Mononuclear cell (primary cell): ENCODE results near the gene LAMA2. TPM values are rescaled to one million over a fixed set of nuclear protein-coding genes. Genes with fewer than 3 reads are reported as not detected.

Experiments used
- H3K27me3 ChIP-seq: 2 replicates; pipeline ENCODE4 v1.6.0; 2011; ENCODE audit warnings: low read length, control low read depth; ENCODE audit not compliant: insufficient read depth
- H3K4me1 ChIP-seq: 2 replicates; pipeline ENCODE4 v1.5.1; 2011; ENCODE audit warnings: mild to moderate bottlenecking, low read length, control low read depth; ENCODE audit not compliant: insufficient read depth
- H3K4me3 ChIP-seq: 2 replicates; pipeline ENCODE4 v1.5.1; 2011; ENCODE audit warnings: mild to moderate bottlenecking, low read length, moderate library complexity
- H3K9me3 ChIP-seq: 2 replicates; pipeline ENCODE4 v1.5.1; 2011; ENCODE audit warnings: low read depth, mild to moderate bottlenecking, control low read depth, low read length
- total RNA-seq: library from RNA; depleted of rRNA; stranded (reverse); fragments of >200 nt; gene quantifications from one replicate; pipeline ENCODE4 v1.2.3, GENCODE V29; 2012

The LAMA2 gene
- total RNA-seq, 1 donor = 0.63 TPM

DNA sequence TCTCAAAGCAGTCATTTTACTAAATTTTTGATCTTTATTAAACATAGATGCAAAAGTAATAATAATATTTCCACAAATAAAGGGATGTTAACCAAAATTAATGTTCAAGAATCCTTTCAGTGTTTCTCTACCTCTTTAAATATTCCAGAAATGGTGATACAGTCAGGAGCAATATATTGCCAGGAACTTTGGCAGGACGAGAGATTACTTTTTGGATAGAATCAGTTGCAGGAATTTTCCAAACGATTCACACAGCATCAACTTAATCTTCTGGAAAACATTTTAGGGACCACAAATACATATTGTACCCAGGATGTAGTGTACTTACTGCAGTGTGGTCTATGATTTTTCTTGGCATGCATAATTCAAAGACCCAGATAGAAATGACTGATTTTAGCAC lies 125.7 kb downstream of the LAMA2 start:
- Histone ChIP-seq H3K9me3 (no peaks in the 10 kb centered on the region), H3K4me3 (no peak overlapping the region), H3K4me1 (no peaks in the 10 kb centered on the region), H3K27me3 (no peaks in the 10 kb centered on the region)

DNA sequence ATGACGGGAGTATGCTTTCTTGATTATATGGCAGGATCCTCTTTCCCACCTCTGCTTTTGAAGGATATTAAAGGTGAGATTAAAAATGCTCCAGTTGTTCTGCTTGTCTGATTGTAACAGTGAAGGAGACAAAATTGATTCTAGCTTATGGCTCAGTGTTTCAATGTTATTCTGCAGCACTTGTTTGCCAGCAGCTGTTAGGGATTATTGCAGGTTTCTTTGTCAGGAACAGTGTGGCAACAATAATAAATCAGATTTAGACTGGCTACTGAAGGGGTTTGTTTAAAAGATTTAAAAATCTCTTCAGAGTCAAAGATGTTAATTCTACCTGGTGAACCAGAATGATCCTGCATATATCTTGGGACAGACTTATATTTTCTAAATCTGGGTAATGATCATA lies 126.9 kb downstream of the LAMA2 start:
- H3K9me3 ChIP-seq = no peaks in the 10 kb centered on the region
- H3K27me3 ChIP-seq = no peaks in the 10 kb centered on the region
- H3K4me3 ChIP-seq = no peak overlapping the region
- no peaks in the 10 kb centered on the region for H3K4me1 ChIP-seq

DNA sequence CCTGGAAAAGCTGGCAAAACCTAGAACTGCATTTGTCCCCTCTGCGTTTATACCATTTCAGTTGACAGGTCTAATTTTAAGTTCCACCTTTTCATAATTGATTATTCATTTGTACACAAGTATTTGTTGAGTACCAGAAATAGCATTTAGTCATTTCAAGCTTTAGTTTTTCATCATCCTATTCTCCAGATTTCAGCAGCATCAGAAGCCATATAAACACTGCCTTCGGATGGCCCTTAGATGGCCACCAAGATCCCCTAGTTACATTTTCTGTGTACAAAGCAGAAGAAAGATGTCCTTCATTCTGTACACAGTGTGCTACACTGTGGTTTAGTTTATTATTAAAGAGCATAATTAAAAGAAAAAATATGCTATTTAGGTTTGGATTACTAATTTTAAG lies 131.4 kb downstream of the LAMA2 start:
- Histone ChIP-seq H3K9me3 (no peaks in the 10 kb centered on the region), H3K4me1 (no peaks in the 10 kb centered on the region), H3K4me3 (no peak overlapping the region), H3K27me3 (no peaks in the 10 kb centered on the region)

DNA sequence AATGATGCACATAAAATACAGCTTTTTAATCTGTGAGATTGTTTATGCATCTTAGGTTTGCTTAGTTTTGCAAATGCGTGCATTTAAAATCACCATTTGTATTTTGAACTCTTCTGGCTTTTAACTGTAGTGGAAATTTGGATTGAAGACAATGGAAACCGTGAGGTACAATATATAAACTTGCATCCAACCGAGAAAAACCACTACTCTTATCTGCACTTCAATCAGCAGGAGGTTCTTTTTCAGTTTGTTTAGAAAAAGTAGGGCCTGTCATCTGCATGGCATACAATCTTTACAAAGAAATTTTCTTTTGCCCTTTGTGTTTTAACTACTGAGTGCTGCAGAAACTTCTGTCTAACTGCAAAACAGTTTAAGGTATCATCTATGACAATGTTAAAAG lies 132.8 kb downstream of the LAMA2 start:
- no peaks in the 10 kb centered on the region for H3K9me3 ChIP-seq
- H3K4me1 ChIP-seq = no peaks in the 10 kb centered on the region
- H3K27me3 ChIP-seq = no peaks in the 10 kb centered on the region
- no peak overlapping the region for H3K4me3 ChIP-seq

DNA sequence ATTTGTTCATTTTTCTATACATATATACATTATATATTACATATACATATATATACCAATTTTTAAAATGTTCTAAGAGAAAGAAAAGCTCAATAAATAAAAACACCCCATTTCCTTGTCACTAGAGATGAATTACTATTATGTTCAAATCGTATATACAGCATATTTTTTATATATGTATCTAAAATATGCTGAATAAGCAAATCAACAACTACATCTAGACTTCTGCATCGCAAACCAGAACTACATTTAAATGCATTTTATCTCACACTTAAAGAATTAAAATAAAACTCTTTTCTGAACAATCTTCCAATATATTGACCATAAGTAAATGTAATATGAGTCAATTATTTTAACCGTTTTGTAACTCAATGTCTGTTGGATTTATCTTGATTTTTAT lies 133.9 kb downstream of the LAMA2 start:
- no peaks in the 10 kb centered on the region for H3K4me1 ChIP-seq
- H3K4me3 ChIP-seq = no peak overlapping the region
- H3K27me3 ChIP-seq = no peaks in the 10 kb centered on the region
- no peaks in the 10 kb centered on the region for H3K9me3 ChIP-seq

DNA sequence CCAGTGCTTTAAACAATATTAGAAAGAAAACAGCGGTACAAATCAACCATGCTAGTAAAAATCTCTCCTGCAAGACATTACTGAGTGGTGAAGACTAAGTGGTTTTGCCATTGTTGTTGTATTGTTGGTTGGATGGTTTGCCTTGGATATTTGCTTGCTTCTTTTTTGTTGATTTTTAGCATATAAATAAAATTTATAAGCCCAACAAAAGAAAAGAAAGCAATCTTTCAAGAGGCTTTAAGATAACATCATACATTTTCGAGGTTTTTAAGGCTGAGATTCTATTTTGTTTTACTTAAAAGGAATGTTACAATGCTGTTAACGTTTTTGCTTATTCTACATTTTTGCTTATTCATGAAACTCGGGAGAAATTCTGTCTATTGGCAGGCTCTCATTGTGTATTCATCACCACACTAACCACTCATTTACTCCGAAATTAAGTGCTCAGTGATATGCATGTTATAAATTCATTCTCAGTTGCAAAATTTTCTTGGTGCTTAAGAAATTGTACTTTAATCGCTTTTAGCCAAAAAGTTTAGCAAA lies 139.1 kb downstream of the LAMA2 start:
- H3K4me3 ChIP-seq = no peak overlapping the region
- H3K4me1 ChIP-seq = no peaks in the 10 kb centered on the region
- H3K27me3 ChIP-seq = no peaks in the 10 kb centered on the region
- H3K9me3 ChIP-seq = no peaks in the 10 kb centered on the region

DNA sequence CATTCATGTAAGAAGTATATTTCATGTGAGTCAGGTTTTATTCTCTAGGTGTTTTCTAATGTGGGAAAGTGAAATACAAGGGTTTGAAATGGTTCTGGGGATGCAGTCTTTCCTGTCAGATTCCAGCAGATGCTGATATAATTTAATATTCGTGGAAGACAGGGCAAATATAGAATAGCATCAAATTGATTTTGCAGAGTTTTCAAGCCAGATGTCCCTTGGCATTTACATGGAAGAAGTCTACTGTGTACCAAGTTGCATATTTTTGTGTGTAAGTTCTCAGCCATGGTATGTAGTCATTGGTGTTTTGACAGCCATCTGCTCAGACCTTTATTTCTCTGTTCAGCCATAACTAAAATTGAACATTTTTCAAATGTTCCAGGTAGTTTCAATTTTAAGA lies 143.7 kb downstream of the LAMA2 start:
- no peaks in the 10 kb centered on the region for H3K27me3 ChIP-seq
- H3K9me3 ChIP-seq = no peaks in the 10 kb centered on the region
- H3K4me1 ChIP-seq = no peaks in the 10 kb centered on the region

DNA sequence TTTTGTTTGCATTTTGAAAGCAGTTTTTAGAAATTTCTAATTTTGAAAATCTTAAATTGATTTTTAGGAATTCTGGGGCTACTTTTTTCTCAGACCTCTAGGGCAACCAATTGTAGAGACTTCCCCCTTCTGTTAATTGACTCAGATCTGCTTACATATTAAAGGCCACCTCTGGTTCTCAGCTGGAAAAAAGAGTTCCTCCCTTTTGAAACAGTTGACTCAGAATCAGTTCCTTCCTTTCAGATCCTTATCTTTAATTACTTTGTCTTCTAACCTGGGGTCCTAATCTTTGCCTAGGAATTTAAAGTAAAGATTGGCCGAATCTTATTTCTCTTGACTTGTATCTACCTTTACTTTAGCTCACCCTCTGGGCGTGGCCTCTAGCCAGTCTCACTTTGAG lies 146.8 kb downstream of the LAMA2 start:
- H3K9me3 ChIP-seq = no peaks in the 10 kb centered on the region
- H3K4me1 ChIP-seq = no peaks in the 10 kb centered on the region
- H3K4me3 ChIP-seq = no peak overlapping the region

More for the DNA sequence above, 143.7 kb downstream of the LAMA2 start:
- H3K4me3 ChIP-seq = no peak overlapping the region

DNA sequence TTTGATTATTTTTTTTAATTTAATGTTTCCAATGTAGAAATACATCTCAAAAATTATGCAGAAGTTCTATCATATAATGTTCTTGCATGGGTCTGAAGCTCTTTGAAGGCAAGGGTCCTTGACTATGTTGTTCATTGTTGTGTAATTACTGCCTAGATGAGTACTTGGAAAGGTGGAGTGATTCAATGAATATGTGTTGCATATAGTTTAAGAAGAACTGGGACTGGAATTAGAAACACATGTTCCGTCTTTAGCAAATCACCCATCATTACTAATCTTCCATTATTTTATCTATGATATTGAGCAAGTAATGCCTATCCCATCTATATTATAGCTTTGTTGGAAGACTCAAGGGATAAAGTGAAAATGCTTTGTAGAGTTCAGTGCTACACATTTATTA lies 147.3 kb downstream of the LAMA2 start:
- H3K4me3 ChIP-seq = no peak overlapping the region
- no peaks in the 10 kb centered on the region for H3K27me3 ChIP-seq
- H3K9me3 ChIP-seq = no peaks in the 10 kb centered on the region
- no peaks in the 10 kb centered on the region for H3K4me1 ChIP-seq

More for the DNA sequence above, 146.8 kb downstream of the LAMA2 start:
- no peaks in the 10 kb centered on the region for H3K27me3 ChIP-seq

DNA sequence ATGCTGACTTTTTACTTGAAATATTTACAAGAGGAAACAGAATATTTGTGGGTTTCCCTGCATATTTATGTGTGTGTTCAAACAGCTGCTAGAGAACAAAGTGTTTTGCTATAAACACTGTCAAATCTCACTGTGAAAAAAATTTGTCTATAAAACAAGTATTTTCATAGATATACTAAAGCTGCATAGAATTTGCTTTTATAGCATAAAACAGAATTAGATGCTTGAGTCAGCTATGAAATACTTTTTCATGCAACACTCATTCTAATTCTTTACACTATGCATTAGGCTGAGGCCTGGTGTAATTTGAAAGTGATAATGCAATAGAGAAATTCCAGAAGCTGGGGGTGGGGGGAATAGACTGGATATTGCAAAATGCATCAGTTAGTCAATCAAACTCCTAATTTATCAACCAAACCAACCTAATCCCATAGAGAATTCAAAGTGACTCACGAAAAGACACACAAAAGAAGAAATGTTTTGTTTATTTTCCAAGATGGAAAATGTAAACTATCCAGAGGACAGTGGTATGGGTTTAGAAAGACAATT lies 148.2 kb downstream of the LAMA2 start:
- Histone ChIP-seq H3K27me3 (no peaks in the 10 kb centered on the region), H3K4me1 (no peaks in the 10 kb centered on the region), H3K9me3 (no peaks in the 10 kb centered on the region), H3K4me3 (no peak overlapping the region)

DNA sequence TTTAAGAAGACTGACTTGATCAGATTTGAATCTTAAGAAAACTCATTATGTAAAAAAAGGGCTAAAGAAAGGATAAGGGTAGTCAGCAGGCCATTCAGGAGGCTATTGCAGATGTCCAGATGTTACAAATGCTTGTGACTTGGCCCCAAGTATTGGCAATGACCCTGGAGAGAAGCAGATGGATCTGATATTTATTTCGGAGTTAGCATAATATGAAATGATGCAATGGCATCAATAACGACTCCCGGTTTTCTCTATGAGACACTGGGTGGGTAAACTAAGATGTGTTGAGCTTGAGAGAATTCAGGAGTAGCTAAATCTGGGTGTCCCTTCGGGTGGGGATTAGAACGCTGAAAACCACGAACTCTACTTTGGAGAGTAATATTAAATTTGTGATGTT lies 149.7 kb downstream of the LAMA2 start:
- no peaks in the 10 kb centered on the region for H3K4me1 ChIP-seq
- H3K4me3 ChIP-seq = no peak overlapping the region
- no peaks in the 10 kb centered on the region for H3K9me3 ChIP-seq
- no peaks in the 10 kb centered on the region for H3K27me3 ChIP-seq

DNA sequence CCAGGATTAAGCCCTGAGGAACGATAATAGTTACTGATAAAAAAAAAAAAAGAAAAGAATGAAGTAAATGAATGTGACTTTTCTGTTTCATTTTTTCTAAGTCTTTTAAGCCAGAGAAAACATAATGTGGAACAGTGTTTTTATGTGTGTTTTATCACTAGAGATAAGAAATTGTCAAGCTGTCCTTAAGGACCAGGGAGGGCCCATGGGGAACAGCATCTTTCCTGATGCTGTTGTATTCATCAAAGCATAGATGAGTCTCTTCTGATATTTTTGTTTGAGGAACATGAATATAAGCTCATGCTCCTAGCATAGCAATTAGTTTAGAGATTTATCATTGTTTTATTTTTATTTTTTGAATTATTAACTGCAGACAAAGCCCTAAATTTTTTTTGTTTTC lies 150.2 kb downstream of the LAMA2 start:
- no peaks in the 10 kb centered on the region for H3K27me3 ChIP-seq
- H3K4me1 ChIP-seq = no peaks in the 10 kb centered on the region
- no peaks in the 10 kb centered on the region for H3K9me3 ChIP-seq
- no peak overlapping the region for H3K4me3 ChIP-seq

DNA sequence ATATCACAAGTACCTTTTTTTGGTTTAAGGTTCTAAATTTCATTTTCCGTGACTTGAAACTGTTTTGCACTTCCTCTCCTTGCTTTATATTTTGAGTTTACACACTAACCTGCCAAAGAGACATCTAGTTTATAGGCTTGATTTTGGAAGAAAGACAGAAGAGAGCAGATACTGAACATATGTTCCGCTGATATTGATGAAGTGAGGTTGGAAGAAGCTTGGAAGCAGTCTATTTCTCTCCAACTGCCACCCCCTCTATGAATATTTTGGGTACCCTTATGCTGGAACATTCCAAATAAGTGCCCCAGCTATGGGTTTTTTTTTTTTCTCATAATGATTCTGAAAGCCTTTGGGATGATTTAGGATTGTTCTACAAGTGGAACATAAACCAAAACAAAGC lies 150.6 kb downstream of the LAMA2 start:
- Histone ChIP-seq H3K9me3 (no peaks in the 10 kb centered on the region), H3K27me3 (no peaks in the 10 kb centered on the region), H3K4me1 (no peaks in the 10 kb centered on the region), H3K4me3 (no peak overlapping the region)

DNA sequence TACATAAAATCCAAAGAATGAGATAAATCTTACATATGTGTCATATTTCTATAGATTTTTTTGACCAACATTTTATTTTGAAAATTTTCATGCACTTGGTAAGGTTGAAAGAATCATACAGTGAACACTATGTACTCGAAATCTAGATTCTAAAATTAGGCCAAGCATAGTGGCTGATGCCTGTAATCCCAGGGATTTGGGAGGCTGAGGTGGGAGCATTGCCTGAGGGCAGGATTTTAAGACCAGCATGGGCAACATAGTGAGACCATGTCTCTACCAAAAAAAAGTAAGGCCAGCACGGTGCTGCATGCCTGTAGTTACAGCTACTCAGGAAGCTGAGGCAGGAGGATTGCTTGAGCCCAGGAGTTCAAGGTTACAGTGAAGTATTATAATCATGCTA lies 158.6 kb downstream of the LAMA2 start:
- no peak overlapping the region for H3K4me3 ChIP-seq
- no peaks in the 10 kb centered on the region for H3K27me3 ChIP-seq
- no peaks in the 10 kb centered on the region for H3K4me1 ChIP-seq
- peaks cover 7% of the 10 kb centered on the region for H3K9me3 ChIP-seq

DNA sequence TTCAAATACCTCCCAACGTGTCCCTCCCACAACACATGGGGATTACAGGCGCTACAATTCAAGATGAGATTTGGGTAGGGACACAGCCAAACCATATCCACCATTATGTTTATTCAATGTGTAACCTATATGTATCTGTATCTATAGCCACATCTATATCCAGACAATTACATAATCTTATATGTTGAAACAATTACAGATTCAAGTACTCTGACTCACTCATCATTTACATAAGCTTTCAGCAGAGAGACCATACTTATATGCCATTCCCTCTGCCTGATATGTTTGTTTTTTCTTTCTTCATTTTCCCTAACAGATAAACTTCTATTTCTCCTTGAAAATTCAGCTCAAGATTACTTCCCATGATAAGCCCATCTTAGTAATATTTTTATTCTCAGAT lies 163.6 kb downstream of the LAMA2 start:
- H3K9me3 ChIP-seq = peaks cover 7% of the 10 kb centered on the region
- no peaks in the 10 kb centered on the region for H3K4me1 ChIP-seq
- no peak overlapping the region for H3K4me3 ChIP-seq
- H3K27me3 ChIP-seq = no peaks in the 10 kb centered on the region

DNA sequence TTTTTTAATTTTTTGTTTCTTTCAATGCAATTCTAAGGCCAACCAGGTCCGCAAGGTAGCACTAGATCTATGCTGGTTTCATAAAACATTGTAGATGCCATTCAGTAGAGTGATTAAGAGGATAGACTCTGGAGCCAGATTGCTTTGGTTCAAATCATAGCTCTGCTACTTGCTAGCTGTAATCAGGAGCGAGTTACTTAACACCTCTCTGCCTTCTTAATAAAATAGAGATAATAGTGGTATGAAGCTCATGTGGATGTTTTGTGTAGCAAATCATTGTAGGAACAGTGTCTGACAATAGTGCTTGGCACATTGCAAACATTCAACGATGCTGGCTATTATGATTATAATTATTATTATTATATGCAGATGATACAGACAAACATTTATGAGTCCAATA lies 164.9 kb downstream of the LAMA2 start:
- Histone ChIP-seq H3K27me3 (no peaks in the 10 kb centered on the region), H3K9me3 (peaks cover 7% of the 10 kb centered on the region), H3K4me3 (no peak overlapping the region), H3K4me1 (no peaks in the 10 kb centered on the region)
